Sigmoid colon (tissue), 4 donors: ENCODE results near the gene DHX8.

Experiments
- CTCF ChIP-seq, 4 experiments: fragments of 450-650 bp in 3 of 4; fragments of 200-600 bp in 1 of 4; IDR thresholded peaks; one replicate each; pipeline ENCODE4 v1.5.1; 2016 to 2019; ENCODE audit warnings: antibody characterized with exemption in 4 of 4, mild to moderate bottlenecking in 3 of 4, moderate library complexity in 2 of 4
- POLR2AphosphoS5 ChIP-seq, 4 donors: sonication (generic); formaldehyde crosslinking; IDR thresholded peaks; one replicate each; pipeline ENCODE4 v1.6.1; 2017; ENCODE audit warnings: antibody characterized with exemption in 4 of 4

GRCh38 chr17:43457362-43457692, 26.4 kb upstream of the DHX8 start:
- TF ChIP-seq CTCF (IDR thresholded peaks at IDR 0.05), result no peak
- TF ChIP-seq POLR2AphosphoS5 (IDR thresholded peaks at IDR 0.05), result no peak
